Amniotic epithelial cell (primary cell): ENCODE data around the gene MTHFR.

Experiments
- DNase-seq: peaks from one replicate; pipeline ENCODE4 v3.0.0-alpha.2; 2010; ENCODE audit warnings: low read depth

MTHFR gene

DNA sequence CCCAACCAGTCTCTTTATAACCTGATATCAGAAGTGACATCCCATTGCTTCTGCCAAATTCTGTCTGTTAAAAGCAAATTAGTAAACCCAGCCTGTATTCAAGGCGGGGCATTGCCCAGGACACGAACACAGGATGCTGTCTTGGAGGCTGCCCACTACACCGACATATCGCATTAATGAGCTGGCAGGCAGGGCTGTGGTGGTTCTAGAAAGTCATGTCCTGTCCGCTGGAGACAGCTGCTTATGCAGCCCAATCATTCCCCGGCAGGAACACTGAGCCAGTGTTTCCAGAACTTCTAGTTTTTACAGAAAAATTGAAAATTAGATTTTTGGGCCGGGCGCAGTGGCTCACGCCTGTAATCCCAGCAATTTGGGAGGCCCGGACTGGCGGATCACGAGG, 24.5 kb downstream of the MTHFR start:
- DNase-seq, result no peak

DNA sequence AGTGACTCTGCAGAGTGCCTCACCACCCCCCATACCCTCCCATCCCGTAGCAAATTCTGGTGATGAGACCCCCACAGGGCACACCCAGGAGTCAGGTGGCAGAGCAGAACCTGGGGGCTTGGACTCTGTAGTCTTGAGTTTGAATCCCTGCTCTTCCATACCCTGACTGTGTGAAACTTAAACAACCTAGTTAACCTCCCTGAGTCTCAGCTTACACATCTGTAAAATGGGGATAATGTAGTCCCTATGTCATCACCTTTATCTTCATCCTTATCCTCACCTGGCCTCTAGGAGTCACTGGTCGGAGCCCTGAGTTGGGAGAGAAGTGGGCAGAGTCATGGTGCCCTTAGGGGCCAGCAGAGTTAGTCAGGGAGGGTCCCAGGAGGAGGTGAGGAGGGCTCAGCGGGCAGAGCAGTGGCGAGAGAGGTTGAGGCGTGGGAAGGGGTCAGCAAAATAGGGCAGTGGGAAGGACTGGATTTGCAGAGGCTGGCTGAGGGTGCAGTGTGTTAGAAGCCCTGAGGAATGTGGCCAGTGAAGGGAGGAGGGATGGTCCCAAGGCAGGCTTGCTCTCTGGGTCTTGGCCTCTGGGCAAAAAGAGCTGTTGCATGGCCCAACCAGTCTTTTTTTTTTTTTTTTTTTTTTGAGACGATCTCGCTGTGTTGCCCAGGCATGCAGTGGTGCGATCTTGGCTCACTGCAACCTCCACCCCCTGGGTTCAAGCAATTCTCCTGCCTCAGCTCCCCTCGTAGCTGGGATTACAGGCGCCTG, 25.2 kb downstream of the MTHFR start:
- no peak for DNase-seq

DNA sequence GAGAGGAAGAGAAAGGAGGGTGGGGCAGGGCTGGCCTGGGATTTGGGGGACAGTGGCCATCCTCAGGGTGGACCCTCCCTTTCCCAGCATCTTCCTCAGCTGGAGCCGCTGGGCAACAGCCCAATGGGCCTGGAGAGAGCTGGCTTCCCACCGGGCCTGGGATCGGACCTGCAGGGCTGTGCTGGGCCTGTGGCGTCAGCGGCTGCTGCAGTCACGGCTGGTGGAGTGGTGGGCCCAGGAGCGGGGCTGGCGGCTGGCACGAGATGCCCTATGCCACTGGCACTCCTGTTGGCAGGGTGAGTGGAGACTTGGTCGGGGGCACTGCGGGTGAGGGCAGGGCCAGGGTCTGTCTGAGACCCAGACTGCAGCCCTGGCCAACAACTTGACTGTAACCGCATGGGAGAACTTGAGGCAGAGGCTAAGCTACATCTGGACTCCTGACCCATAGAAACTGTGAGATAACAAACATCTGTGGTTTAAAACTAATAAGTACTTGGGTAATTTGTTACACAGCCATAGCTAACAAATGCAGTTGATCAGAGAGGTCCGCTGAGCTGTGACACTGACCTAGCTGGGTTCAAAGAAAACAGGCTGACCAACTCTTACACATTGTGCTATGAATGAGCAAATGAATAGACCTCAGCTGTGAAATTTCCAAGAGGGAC, 25.9 kb downstream of the MTHFR start:
- DNase-seq, result no peak

DNA sequence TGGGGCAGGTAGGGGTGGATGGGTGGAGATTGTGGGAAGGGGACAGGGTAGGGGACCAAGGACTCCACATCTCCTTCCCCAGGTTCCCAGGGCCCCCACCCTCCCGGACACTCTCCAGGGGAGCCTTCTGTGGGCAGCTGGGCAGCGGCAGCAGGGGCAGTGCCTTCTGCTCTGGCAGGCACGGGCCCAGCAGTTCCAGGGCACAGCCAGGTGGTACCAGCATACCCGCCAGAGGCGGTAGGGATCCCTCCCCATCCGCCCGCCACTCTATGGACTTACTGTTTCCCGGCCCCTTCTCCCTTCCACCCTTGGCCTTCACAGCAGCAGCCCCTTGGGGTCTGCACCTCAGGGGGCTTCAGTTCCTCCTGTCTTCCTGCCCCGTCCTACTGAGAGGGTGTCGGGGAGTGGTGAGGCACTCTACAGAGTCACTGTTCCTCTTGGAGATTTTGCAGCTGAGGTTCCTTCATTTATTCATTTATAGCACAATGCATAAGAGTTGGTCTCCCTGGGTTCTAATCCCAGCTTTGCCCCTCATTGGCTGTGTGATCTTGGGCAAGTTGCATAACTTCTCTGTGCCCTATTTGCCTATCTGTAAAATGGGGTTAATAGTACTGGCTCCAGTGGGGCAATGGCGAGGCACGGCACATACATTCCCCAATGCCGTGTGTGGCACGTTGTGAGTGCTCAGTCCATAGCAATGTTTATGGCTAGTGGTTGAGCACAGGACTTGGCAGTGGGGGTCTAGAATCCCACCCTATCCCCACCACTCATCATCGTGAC, 26.7 kb downstream of the MTHFR start:
- no peak for DNase-seq

DNA sequence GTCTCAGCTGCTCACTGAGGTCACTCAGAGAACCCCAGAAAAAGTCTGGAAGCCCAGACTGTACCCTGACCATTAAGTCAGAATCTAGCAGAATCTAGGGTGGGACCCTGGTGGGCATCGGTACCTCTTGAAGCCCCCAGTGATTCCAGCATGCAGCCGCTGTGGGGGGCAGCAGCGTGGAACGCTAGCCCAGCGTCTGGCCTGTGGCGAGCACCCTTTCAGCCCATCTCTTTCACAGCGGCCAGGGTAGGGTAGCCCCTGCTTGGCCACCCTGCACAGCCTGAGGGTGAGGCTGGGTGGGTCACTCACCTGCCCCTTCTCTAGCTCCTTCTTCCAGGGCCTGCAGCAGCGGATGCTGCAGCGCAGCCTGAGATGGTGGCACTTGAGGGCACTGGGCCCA, 27.4 kb downstream of the MTHFR start:
- DNase-seq, result no peak

DNA sequence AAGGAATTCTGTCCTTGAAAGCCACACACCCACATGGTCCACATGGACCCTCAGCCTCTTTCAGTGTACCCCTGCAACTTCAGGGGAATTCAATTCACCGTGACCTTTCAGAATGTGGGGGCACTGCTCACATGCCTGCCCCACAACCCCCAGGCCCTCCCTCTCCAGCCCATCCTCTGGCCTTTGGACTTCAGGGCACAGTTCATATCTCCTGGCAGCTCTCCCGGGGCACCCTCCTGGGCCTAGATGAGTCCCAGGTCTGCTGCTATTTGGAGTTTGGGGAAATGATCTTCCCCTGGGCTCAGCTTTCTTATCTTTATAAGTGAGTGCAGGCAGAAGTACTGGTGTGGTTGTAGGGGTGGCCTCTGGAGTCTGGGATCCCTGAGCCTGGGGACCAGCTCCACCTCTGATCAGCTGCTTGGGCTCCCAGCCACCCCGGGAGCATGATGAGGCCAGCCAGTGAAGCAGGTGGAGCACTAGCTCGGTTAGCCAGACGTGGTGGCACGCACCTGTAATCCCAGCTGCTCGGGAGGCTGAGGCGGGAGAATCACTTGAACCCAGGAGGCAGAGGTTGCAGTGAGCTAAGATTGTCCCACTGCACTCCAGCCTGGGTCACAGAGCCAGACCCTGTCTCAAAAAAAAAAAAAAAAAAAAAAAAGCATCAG, 28.0 kb downstream of the MTHFR start:
- DNase-seq, result no peak

DNA sequence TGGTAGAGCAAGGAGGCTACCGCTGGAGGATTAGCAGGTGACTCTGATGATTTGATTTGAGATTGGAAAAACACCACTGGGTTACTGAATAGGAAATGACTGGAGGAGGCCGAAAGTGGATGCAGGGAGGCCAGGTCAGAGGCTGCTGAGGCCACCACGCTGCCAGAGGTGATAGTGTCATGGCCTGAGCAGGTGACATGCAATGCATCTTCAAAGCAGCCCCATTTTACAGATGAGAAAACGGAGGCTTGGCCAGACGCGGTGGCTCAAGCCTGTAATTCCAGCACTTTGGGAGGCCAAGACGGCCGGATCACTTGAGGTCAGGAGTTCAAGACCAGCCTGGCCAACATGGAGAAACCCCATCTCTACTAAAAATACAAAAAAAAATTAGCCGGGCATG, 31.0 kb downstream of the MTHFR start:
- no peak for DNase-seq

DNA sequence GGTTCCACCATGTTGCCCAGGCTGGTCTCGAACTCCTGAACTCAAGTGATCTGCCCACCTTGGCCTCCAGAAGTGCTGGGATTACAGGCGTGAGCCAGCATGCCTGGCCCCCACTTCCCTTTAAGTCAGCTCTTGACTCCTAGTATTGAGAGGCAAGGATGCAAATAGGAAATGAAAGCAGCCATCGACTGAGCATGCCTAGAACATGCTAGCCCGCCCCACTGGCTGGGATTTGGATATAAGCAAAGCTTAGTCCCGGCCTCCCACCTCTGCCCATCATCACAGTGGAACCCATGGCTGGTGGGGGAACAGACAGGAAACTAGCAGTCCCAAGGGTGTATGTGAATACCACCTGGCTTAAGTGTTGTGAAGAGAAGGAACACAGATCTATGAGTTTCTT, 33.3 kb downstream of the MTHFR start:
- no peak for DNase-seq

DNA sequence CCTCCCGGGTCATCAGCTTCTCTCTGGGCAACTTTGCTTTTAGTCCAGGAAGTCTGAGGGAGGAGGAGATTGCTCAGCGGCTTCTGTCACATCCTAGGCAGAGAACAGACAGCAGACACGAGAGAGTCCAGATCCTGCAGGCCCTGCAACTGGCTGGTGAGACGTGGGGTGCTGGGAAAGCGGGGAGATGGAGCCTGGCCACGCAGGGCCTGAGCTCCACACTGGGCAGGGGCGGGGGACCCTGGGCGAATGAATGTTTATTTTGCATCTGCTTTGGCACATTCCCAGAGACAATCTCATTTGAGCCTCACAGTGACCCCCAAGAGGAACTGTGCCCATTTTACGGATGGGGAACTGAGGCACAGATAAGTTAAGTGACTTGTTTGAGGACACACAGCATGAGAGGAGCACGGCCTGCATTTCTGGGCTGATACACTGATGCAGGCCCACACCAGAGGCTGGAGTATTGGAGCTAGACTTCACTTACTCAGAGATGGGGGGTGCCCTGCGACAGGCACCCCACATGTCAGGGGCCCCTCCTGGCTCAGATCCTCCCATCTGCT, 34.2 kb downstream of the MTHFR start:
- DNase-seq, result no peak

DNA sequence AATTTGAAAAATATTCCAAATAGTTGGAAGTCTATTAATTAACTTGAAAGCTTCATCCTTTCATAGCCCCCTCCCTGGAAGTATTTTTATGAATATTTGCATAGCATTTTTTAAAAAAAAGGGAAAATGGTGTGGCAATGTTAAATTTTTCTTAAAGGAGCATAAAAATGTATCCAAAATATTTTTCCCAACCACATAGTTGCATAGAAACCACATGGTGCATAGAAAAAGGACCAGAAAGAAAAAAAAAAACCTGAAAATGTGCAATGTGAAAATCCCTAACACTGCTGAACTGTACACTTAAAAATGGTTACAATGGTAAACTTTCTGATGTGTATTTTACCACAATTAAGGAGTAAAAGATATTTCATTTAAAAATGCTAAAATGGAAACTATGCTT, 35.8 kb downstream of the MTHFR start:
- no peak for DNase-seq

DNA sequence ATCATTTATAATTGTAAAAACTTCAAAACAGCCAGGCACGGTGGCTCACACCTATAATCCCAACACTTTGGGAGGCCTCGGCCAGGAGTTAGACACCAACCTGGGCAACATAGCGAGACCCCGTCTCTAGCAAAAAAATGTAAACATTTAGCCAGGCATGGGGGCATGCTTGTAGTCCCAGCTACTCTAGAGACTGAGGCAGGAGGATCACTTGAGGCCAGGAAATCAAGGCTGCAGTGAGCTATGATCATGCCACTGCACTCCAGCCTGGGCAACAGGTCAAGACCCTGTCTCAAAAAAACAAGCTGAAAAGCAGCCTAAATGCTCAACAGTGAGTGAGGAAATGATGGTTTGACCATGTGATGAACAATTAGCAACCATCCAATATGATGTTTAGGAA, 36.5 kb downstream of the MTHFR start:
- DNase-seq, result no peak

DNA sequence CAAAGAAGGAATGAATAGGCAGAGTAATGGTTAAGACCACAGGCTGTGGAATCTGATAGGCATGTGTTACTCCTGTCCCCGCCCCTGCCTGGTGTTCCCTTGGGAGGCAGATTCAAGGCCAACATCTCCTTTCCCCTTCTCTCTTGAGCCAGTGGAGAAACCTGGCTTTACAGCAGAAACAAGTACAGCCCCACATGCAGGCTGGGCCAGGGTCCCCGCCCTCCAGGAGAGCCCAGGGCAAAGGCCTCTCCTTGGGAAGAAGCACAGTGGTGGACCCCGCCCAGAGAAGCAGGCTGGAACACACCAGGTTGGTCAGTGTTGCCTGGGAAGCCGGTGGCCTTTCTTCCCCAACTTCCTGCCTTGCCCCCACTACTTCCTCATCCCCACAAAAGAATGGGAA, 36.9 kb downstream of the MTHFR start:
- DNase-seq, result no peak

DNA sequence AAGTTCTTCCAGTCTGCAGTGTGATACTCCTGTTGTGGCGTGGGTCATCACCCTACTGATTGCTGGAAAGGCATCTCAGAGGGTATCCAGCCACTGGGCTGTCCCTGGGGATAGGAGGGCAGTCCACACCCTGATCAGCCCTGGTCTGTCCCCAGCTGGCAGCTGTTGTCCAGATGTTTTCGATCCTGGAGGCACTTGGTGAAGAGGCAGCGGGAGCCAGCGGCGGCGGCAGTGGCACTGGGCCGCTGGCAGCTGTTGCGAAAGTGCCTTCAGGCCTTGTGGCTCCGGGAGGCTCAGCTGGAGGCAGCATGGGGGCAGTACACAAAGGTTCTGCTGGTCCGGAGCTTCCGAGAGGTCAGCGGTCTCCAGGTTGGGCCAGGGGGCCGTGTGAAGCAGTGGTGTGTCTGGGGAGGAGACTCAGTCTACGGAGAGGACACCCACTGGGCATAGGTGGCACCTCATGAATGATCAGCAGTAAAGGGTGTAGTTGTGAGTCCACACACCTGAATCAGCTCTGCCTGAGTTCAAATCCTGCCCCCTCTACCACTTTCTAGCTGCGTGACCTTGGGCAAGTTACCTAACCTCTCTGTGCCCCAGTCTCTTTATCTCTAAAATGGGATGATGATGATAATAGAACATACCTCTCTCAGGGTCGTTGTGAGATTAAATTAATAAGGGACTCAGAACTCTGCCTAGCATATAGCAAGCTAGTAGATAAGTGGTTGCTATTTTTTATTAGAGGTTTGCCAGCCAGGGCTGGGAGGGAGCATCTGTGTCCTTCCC, 37.7 kb downstream of the MTHFR start:
- DNase-seq, result no peak

DNA sequence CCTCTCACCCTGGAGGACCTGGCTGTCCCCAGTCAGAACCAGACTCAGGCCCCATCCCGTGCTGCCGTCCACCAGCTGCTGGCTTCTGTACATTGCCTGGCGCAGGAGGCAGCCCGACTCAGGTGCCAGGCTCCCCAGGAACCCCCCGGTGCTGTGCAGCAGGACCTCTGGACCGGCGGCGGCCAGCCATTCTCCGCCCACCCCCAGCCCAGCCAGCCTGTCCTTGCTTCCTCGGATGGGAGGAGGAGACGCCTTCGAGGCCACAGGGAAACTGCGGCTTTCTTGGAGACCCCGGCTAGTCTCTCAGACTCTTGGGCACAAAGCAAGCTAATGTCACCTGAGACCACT, 39.4 kb downstream of the MTHFR start:
- no peak for DNase-seq

DNA sequence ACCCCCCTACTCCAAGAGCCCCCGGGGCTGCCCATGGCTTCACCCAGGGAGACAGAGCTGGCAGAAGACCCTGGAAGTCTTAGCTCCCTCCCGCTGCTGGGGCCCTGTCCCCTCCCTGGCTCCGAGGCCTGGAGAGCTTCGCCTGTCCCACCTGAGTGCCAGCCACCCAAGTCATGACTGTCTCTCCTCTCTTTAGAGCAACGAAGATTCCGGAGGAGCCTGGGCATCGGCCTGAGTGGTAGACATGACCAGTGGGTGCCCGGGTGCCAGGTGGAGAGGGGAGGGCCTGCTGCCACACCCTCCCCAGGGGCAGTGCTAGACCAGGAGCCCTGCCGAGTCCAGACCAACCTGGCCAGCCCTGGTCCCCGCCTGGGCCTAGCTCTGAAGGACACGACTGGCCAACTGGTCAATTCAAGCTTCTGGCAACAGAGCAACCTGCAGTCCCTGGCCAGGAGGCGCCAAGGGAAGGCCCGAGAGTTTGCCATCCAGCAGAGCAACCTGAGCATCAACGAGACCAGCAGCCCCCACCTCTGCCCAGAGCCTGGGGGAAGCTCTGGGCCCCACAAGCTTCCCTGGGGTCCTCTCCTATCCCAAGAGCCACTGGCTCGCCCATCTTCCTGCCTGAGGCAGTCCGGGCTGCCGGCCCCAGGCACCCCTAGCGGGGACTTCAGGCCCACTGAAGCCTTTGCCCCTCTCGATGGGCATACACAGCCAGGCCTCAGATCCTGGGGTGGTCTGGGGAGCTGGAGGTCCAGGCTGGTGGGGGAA, 39.9 kb downstream of the MTHFR start:
- no peak for DNase-seq

DNA sequence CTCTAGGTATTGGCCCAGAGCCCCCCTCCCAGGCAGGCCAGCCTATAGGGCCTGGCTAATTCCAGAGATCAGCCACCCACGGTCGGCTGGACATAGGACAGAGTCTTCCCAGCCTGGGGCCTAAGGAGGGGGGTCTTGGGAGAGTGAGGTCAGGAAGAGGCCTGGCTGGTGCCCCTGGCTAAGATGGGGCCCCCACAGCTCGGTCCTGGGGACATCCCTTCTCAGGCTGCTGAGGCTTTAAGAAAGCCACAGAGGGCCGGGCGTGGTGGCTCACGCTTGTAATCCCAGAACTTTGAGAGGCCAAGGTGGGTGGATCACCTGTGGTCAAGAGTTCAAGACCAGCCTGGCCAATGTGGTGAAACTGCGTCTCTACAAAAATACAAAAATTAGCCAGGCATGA, 41.2 kb downstream of the MTHFR start:
- no peak for DNase-seq

DNA sequence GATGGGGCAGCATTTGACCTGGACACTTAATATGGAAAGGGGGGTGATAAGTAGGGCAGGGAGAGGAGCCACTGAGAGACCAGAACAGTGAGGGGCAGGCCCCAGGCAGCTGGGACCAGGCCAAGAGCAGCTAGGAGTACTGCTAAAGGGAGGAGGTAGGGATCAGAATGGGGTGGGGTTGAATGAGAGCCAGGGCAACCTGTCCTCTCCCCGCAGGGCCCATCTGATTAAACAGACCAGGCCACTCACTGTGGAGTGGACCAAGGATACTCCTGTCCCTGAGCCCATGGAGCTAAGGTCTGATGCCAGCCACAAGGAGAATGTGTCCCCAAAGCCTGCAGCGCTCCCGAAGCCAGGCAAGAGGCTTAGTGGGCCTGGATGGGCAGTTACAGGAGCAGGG, 41.6 kb downstream of the MTHFR start:
- DNase-seq, result no peak

DNA sequence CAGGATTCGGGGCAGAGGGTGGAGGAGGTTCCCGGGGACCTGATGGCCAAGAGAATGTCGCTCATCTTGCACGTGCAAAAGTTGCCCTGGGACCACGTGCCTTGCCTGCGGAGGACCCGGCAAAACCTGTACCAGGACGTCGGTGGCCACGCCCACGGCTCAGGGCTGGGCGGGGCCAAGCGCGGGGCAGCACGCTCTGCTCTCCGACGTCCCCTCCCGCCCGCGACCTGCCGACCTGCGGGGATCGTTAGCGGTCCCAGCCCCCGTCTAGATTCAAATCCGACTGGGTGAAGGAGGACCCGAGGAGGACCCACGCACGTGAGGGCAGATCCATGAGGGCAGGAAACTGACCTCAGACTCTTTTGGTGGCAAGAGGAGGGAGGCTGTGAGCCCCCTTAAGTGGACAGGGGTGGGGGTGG, 43.8 kb downstream of the MTHFR start, which contains the start of gene C1orf167:
TSS of gene C1orf167 (plus strand) at position 206 of the 419 bp plus-strand sequence. CDS start 2,208 bp downstream, outside the sequence.
- no peak for DNase-seq

DNA sequence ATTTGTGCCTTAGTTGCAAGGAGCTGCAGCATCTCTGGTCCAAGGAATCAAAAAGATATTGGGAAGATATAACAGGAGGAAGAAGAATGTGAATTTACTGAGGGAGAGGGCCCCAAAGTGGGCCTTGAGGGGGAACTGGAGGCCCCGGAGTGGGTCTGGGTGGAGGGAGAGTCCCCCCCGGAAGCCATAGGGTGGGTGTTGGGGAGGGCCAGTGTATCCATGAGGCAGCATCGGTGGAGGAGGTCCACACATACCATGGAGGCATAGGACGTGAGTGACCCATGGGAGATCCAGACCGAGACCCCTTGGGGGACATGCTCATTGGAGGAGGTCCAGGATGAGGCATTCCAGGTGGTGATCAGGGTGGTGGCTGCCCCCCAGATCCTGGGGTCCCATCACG, 44.5 kb downstream of the MTHFR start:
- no peak for DNase-seq

DNA sequence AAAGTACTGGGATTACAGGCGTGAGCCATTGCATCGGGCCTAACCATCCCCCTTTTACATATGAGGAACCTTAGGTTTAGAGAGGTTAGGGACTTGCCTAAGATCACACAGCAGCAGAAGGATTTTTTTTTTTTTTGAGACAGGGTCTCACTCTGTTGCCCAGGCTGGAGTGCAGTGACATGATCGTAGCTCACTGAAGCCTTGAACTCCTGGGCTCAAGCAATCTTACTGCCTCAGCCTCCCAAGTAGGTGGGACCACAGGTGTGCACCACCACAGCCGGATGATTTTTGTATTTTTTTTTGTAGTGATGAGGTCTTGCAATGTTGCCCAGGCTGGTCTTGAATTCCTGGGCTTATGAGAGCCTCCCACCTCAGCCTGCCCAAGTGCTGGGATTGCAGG, 46.0 kb downstream of the MTHFR start:
- no peak for DNase-seq

DNA sequence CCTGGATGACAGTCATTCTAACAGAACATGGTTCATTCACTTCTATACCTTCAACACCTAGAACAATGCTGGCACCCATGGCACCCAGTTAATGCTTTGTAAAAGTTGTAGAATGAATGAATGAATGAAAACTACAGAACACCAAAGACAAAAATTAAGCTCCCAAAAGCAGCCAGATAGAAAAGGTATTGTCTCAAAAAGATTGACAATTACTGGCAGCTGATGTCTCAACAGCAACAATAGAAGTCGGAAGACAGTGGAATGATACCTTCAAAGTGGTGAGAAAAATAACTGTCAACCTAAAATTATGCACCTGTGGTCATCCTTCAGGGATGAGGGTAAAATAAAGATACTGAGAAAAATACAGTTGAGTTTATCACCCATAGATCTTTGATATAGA, 48.7 kb downstream of the MTHFR start:
- no peak for DNase-seq
